Measurements from ENCODE around the gene TUT4. TPM values are rescaled to one million over a fixed set of nuclear protein-coding genes. Genes with fewer than 3 reads are reported as not detected.

Gene TUT4
- total RNA-seq, 1 donor from 2014 or later = 32.1 TPM

- H3K27me3 ChIP-seq (ENCODE audit: control insufficient read depth, insufficient read depth, low read length) = no peaks in the 10 kb centered on the region
- TF ChIP-seq CTCF (IDR thresholded peaks at IDR 0.05; ENCODE audit: insufficient read depth, low read length, poor library complexity, severe bottlenecking) = no peak
- H3K36me3 ChIP-seq (ENCODE audit: control insufficient read depth, insufficient read depth, low read length) = peaks cover 3% of the 10 kb centered on the region
- no peak for DNase-seq (ENCODE audit: low read depth)
- H3K4me3 ChIP-seq (ENCODE audit: low read depth, low read length) = no peak overlapping the region
Measured at GRCh38 chr1:52385376-52385775, 167.5 kb downstream of the TUT4 start.

Other genes starting within 250 kb of the TUT4 start
- gene CC2D1B, start 186.9 kb downstream of the TUT4 start, total RNA-seq = 53.9 and 55.4 TPM in 2 replicates
- gene ORC1, start 148.7 kb downstream of the TUT4 start, total RNA-seq = 2.2 and 2.7 TPM in 2 replicates
- 14.2 and 18.2 TPM in 2 replicates for gene PRPF38A, start 148.5 kb downstream of the TUT4 start, total RNA-seq
- 33.1 and 52.8 TPM in 2 replicates for gene GPX7, start 49.3 kb upstream of the TUT4 start, total RNA-seq
- gene SHISAL2A, start 80.1 kb upstream of the TUT4 start, total RNA-seq = not detected in 2 replicates
- 13.0 and 17.3 TPM in 2 replicates for gene COA7, start 145.3 kb upstream of the TUT4 start, total RNA-seq
- gene ZYG11B, start 173.4 kb upstream of the TUT4 start, total RNA-seq = 23.5 and 25.2 TPM in 2 replicates

Measured in kidney epithelial cell (primary cell).